ENCODE results near the gene ACACB.

ACACB gene

DNA sequence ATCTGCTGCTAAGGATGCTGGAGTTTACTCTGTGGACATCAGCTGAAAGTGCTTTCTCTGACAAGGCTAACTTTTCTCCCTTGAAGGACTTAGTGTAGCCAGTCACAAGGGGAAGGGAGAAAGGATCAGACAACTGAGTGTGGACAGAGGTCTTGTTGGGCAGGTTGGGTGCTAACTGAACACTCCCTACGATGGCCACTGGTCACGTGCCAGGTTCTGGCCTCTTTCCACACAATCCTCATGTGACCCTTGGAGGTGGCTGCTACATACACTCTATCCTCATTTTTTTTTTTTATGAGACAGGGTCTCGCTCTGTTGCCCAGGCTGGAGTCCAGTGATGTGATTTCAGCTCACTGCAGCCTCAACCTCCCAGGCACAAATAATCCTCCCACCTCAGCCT, 153.0 kb downstream of the ACACB start:
- Histone ChIP-seq H3K9me3 (ENCODE audit: severe bottlenecking) (no peaks in the 10 kb centered on the region), H3K36me3 (no peaks in the 10 kb centered on the region; the same call in 1 of the 2 replicates), H3K27me3 (ENCODE audit: insufficient read depth, low read depth, severe bottlenecking) (no peaks in the 10 kb centered on the region), H3K4me3 (ENCODE audit: low read depth, low read length) (no peak overlapping the region), H3K27ac (no peak overlapping the region)
- TF ChIP-seq, protein P1, sequence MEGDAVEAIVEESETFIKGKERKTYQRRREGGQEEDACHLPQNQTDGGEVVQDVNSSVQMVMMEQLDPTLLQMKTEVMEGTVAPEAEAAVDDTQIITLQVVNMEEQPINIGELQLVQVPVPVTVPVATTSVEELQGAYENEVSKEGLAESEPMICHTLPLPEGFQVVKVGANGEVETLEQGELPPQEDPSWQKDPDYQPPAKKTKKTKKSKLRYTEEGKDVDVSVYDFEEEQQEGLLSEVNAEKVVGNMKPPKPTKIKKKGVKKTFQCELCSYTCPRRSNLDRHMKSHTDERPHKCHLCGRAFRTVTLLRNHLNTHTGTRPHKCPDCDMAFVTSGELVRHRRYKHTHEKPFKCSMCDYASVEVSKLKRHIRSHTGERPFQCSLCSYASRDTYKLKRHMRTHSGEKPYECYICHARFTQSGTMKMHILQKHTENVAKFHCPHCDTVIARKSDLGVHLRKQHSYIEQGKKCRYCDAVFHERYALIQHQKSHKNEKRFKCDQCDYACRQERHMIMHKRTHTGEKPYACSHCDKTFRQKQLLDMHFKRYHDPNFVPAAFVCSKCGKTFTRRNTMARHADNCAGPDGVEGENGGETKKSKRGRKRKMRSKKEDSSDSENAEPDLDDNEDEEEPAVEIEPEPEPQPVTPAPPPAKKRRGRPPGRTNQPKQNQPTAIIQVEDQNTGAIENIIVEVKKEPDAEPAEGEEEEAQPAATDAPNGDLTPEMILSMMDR (IDR thresholded peaks at IDR 0.05; ENCODE audit: low read depth, low read length) = no peak
- DNase-seq = no peak

DNA sequence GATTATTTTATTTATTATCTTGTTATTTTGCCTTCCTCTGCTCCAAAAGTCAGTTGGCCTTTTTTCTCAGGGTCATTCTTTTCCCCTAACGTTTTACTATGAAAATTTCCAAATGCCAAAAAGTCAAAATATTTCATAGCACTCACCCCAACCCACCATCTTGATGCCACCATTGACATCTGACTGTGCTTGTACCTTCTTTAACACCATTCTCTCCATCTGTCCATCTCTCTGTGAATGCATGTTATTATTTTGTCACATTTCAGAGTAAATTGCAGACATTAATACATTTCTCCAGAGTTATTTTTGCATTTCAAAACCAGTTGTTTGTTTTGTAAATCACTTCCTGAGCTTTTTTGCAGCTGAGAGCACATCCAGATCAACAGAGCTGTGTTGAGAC, 154.1 kb downstream of the ACACB start:
- no peaks in the 10 kb centered on the region for H3K27me3 ChIP-seq (ENCODE audit: insufficient read depth, low read depth, severe bottlenecking)
- no peaks in the 10 kb centered on the region for H3K9me3 ChIP-seq (ENCODE audit: severe bottlenecking)
- TF ChIP-seq, protein P1 (IDR thresholded peaks at IDR 0.05; ENCODE audit: low read depth, low read length) = no peak
- H3K4me3 ChIP-seq (ENCODE audit: low read depth, low read length) = no peak overlapping the region
- H3K27ac ChIP-seq = no peak overlapping the region
- DNase-seq = no peak
- H3K36me3 ChIP-seq = no peaks in the 10 kb centered on the region; the same call in 1 of the 2 replicates

DNA sequence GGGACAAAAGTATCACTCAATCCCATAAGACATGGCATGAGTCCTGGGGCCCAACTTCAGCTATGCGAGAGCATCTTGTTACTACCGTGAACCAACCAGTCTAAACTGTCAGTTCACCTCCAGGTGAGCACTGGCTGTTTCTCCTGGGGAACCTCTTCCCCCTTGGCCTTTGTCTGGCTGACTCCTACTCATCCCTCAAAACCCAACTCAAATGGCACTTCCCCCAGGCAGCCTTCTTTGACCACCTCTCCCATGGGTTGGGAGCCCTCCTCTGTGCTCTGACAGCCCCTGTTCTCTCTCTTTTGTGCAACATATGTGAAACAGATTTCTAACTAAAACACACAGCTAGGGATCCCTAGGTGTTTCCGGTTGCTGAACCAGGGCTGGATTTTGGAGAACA, 155.0 kb downstream of the ACACB start:
- H3K9me3 ChIP-seq (ENCODE audit: severe bottlenecking) = no peaks in the 10 kb centered on the region
- no peak overlapping the region for H3K27ac ChIP-seq
- no peak for DNase-seq
- TF ChIP-seq, protein P1 (IDR thresholded peaks at IDR 0.05; ENCODE audit: low read depth, low read length) = no peak
- H3K4me3 ChIP-seq (ENCODE audit: low read depth, low read length) = no peak overlapping the region
- no peaks in the 10 kb centered on the region for H3K27me3 ChIP-seq (ENCODE audit: insufficient read depth, low read depth, severe bottlenecking)
- H3K36me3 ChIP-seq = no peaks in the 10 kb centered on the region

DNA sequence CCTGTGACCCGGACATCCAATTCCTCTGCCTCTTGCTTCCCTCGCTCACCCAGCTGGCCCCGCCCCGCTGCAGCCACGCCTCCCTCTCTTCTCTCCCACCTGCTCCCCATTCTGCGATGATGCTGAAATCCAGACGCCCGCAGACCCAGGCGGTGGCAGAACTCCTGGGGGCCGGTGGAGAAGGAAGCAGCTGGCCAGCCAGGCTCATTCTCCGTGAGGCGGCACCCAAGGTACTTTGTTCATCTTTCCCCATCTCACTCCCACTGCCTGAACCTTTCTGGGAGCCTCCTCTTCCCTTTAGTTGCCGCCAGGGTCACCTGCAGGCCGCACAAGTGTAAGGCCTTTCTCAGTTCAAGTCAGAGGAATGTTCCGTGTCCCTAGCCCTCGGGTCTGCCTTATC, 157.0 kb downstream of the ACACB start:
- H3K27ac ChIP-seq = no peak overlapping the region
- no peaks in the 10 kb centered on the region for H3K27me3 ChIP-seq (ENCODE audit: insufficient read depth, low read depth, severe bottlenecking)
- H3K4me3 ChIP-seq (ENCODE audit: low read depth, low read length) = no peak overlapping the region
- DNase-seq = no peak
- no peaks in the 10 kb centered on the region for H3K36me3 ChIP-seq
- no peaks in the 10 kb centered on the region for H3K9me3 ChIP-seq (ENCODE audit: severe bottlenecking)
- TF ChIP-seq, protein P1 (IDR thresholded peaks at IDR 0.05; ENCODE audit: low read depth, low read length) = no peak

DNA sequence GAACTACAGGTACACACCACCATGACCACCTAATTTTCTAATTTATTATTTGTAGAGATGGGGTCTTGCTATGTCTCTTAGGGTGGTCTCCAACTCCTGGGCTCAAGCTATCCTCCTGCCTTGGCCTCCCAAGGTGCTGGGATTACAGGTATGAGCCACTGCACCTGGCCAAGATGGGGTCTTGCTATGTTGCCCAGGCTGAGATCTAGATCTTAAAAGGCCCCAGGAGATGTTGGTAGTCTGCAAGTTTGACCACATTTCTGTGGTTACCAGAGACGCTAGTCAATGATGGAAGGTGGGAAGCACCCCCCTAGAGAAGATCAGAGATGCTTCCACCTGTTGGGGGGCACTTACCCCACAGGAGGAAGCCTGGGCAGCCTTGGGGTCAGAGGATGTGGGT, 158.0 kb downstream of the ACACB start:
- TF ChIP-seq, protein P1 (IDR thresholded peaks at IDR 0.05; ENCODE audit: low read depth, low read length) = no peak

DNA sequence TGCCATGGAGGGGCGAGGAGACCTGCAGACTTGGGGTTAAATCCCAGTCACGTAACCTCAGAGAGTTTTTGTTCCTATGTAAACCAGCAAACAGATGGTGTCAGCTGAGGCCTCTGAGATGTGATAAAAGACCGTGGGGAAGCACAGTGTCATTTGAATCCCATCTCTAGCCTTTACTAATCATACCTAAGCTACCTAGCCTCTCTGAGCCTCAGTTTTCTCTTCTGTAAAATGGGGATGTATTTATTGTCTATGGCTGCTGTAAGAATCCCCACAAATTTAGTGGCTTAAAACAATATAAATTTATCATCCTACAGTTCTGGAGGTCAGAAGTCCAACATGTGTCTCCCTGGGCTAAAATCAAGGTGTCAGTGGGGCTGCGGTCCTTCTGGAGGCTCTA, 158.8 kb downstream of the ACACB start:
- H3K9me3 ChIP-seq (ENCODE audit: severe bottlenecking) = no peaks in the 10 kb centered on the region
- H3K27me3 ChIP-seq (ENCODE audit: insufficient read depth, low read depth, severe bottlenecking) = no peaks in the 10 kb centered on the region
- no peak for DNase-seq
- TF ChIP-seq, protein P1 (IDR thresholded peaks at IDR 0.05; ENCODE audit: low read depth, low read length) = no peak
- no peak overlapping the region for H3K27ac ChIP-seq
- H3K4me3 ChIP-seq (ENCODE audit: low read depth, low read length) = no peak overlapping the region
- no peaks in the 10 kb centered on the region for H3K36me3 ChIP-seq

More for the DNA sequence above, 158.0 kb downstream of the ACACB start:
- no peaks in the 10 kb centered on the region for H3K9me3 ChIP-seq (ENCODE audit: severe bottlenecking)
- no peak overlapping the region for H3K4me3 ChIP-seq (ENCODE audit: low read depth, low read length)
- H3K27me3 ChIP-seq (ENCODE audit: insufficient read depth, low read depth, severe bottlenecking) = no peaks in the 10 kb centered on the region
- H3K36me3 ChIP-seq = no peaks in the 10 kb centered on the region
- no peak for DNase-seq
- no peak overlapping the region for H3K27ac ChIP-seq

Data from WERI-Rb-1 (cell line).